Astrocyte (in vitro differentiated cells and primary cell): ENCODE data around the gene CLASP1.
A peak's percentile ranks its signal among the peaks of the same experiment; 100 is the strongest.

Source experiments
- EZH2 ChIP-seq: IDR thresholded peaks from 2 replicates; pipeline ENCODE4 v1.6.1; 2012; ENCODE audit warnings: mild to moderate bottlenecking, low read length, inconsistent platforms; ENCODE audit not compliant: insufficient read depth
- TF ChIP-seq, protein P1 (sequence below): IDR thresholded peaks from 2 replicates; pipeline ENCODE4 v1.5.1; 2011; ENCODE audit warnings: low read depth, mild to moderate bottlenecking, inconsistent platforms, low read length, moderate library complexity; ENCODE audit not compliant: insufficient read depth

DNA sequence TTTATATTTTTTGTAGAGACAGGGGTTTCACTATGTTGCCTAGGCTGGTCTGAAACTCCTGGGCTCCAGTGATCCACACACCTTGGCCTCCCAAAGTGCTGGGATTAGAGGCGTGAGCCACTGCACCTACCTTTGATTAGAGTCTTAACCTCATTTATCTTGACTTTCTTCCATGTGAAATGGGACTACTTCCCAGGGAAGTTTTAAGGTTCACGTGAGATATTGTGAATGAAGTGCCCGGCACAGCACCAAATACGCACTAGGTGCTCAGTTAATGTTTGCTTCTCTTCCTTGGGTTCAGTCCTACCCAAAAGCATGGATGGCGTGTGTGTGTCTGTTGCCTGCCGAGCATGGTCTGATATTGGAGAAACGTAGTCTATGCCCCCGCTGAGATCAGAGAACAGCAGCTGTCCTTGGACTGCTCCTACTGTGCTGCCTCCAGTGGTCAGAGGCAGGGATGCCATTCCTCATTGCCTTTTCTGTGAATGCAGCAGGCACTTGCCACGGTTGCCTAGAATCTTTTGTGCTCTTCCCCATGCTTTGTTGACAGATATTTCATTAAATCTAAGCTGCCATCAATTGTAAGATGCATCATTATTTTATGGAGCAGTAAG, 351.9 kb downstream of the CLASP1 start:
- TF ChIP-seq EZH2 = no peak
- TF ChIP-seq, protein P1, sequence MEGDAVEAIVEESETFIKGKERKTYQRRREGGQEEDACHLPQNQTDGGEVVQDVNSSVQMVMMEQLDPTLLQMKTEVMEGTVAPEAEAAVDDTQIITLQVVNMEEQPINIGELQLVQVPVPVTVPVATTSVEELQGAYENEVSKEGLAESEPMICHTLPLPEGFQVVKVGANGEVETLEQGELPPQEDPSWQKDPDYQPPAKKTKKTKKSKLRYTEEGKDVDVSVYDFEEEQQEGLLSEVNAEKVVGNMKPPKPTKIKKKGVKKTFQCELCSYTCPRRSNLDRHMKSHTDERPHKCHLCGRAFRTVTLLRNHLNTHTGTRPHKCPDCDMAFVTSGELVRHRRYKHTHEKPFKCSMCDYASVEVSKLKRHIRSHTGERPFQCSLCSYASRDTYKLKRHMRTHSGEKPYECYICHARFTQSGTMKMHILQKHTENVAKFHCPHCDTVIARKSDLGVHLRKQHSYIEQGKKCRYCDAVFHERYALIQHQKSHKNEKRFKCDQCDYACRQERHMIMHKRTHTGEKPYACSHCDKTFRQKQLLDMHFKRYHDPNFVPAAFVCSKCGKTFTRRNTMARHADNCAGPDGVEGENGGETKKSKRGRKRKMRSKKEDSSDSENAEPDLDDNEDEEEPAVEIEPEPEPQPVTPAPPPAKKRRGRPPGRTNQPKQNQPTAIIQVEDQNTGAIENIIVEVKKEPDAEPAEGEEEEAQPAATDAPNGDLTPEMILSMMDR = peak; percentile 71
